H9 (cell line): Measurements from ENCODE around the gene LRP1. TPM values are rescaled to one million over a fixed set of nuclear protein-coding genes. Genes with fewer than 3 reads are reported as not detected.
A peak's percentile ranks its signal among the peaks of the same experiment; 100 is the strongest.

Experiments used
- DNase-seq: peaks from one replicate; pipeline ENCODE4 v3.0.0-alpha.2; 2017
- H2AFZ ChIP-seq: one replicate; pipeline ENCODE4 v1.6.1; 2013; ENCODE audit warnings: mild to moderate bottlenecking, low read length, control low read depth, moderate library complexity
- H2AK5ac ChIP-seq: 2 replicates; pipeline ENCODE4 v1.6.1; 2013; ENCODE audit warnings: low read length, control low read depth, mixed read lengths; ENCODE audit not compliant: insufficient read length
- H2BK120ac ChIP-seq: one replicate; pipeline ENCODE4 v1.6.1; 2013; ENCODE audit warnings: low read depth, mild to moderate bottlenecking, low read length, control low read depth, inconsistent platforms; ENCODE audit not compliant: poor library complexity, severe bottlenecking
- H2BK12ac ChIP-seq: 2 replicates; pipeline ENCODE4 v1.6.1; 2013; ENCODE audit warnings: low read length, control low read depth, mixed read lengths, low read depth; ENCODE audit not compliant: insufficient read length
- H2BK15ac ChIP-seq: 2 replicates; pipeline ENCODE4 v1.6.1; 2013; ENCODE audit warnings: low read depth, low read length, control low read depth
- H2BK20ac ChIP-seq: one replicate; pipeline ENCODE4 v1.6.1; 2013; ENCODE audit warnings: low read depth, mild to moderate bottlenecking, low read length, control low read depth, inconsistent platforms; ENCODE audit not compliant: poor library complexity, severe bottlenecking
- H2BK5ac ChIP-seq: 2 replicates; pipeline ENCODE4 v1.6.1; 2013; ENCODE audit warnings: low read length, control low read depth, mixed read lengths; ENCODE audit not compliant: insufficient read length
- H3K14ac ChIP-seq: 2 replicates; pipeline ENCODE4 v1.6.1; 2013; ENCODE audit warnings: low read length, control low read depth; ENCODE audit not compliant: insufficient read depth
- H3K18ac ChIP-seq: 2 replicates; pipeline ENCODE4 v1.6.1; 2013; ENCODE audit warnings: low read depth, mild to moderate bottlenecking, mixed read lengths, low read length, control low read depth; ENCODE audit not compliant: insufficient read length
- H3K23ac ChIP-seq: 2 replicates; pipeline ENCODE4 v1.6.1; 2013; ENCODE audit warnings: low read length, control low read depth, mixed read lengths, low read depth; ENCODE audit not compliant: insufficient read length
- H3K23me2 ChIP-seq: 2 replicates; pipeline ENCODE4 v1.6.1; 2013; ENCODE audit warnings: low read depth, mild to moderate bottlenecking, mixed read lengths, low read length, control low read depth; ENCODE audit not compliant: insufficient read length, poor library complexity, severe bottlenecking
- H3K27ac ChIP-seq: 2 replicates; pipeline ENCODE4 v1.5.1; 2013; ENCODE audit warnings: low read length, control low read depth, mixed read lengths, low read depth; ENCODE audit not compliant: insufficient read length
- H3K27me3 ChIP-seq: 2 replicates; pipeline ENCODE4 v1.6.1; 2013; ENCODE audit warnings: low read length, control low read depth, inconsistent platforms; ENCODE audit not compliant: insufficient read depth
- H3K4ac ChIP-seq: 2 replicates; pipeline ENCODE4 v1.6.1; 2013; ENCODE audit warnings: low read depth, mild to moderate bottlenecking, control low read depth, inconsistent platforms, low read length, moderate library complexity
- H3K4me1 ChIP-seq: 2 replicates; pipeline ENCODE4 v1.6.1; 2013; ENCODE audit warnings: low read length, control low read depth, inconsistent platforms; ENCODE audit not compliant: insufficient read depth
- H3K4me2 ChIP-seq: 2 replicates; pipeline ENCODE4 v1.6.1; 2013; ENCODE audit warnings: low read length, control low read depth, mixed read lengths; ENCODE audit not compliant: insufficient read length, insufficient read depth
- H3K56ac ChIP-seq: 2 replicates; pipeline ENCODE4 v1.6.1; 2013; ENCODE audit warnings: low read depth, mild to moderate bottlenecking, mixed read lengths, low read length, control low read depth; ENCODE audit not compliant: insufficient read length
- H3K79me1 ChIP-seq: 2 replicates; pipeline ENCODE4 v1.6.1; 2013; ENCODE audit warnings: low read depth, mild to moderate bottlenecking, moderate library complexity, low read length, control low read depth, inconsistent platforms; ENCODE audit not compliant: insufficient read depth, poor library complexity, severe bottlenecking
- H3K79me2 ChIP-seq: 2 replicates; pipeline ENCODE4 v1.6.1; 2013; ENCODE audit warnings: low read length, control low read depth, inconsistent platforms; ENCODE audit not compliant: insufficient read depth
- H3K9ac ChIP-seq: 2 replicates; pipeline ENCODE4 v1.6.1; 2013; ENCODE audit warnings: low read length, control low read depth, mixed read lengths; ENCODE audit not compliant: insufficient read length; ENCODE audit errors: extremely low read depth
- H3K9me3 ChIP-seq: one replicate; pipeline ENCODE4 v1.6.1; 2013; ENCODE audit warnings: low read depth, low read length, inconsistent platforms; ENCODE audit not compliant: control insufficient read depth
- H3T11ph ChIP-seq: one replicate; pipeline ENCODE4 v1.6.1; 2013; ENCODE audit warnings: mild to moderate bottlenecking, low read length, control low read depth, inconsistent platforms
- H4K20me1 ChIP-seq: one replicate; pipeline ENCODE4 v1.6.1; 2013; ENCODE audit not compliant: control insufficient read depth, insufficient read length, insufficient read depth
- H4K5ac ChIP-seq: 2 replicates; pipeline ENCODE4 v1.6.1; 2013; ENCODE audit warnings: low read depth, mild to moderate bottlenecking, mixed read lengths, low read length, control low read depth; ENCODE audit not compliant: insufficient read length
- H4K8ac ChIP-seq: replicated peaks from 2 replicates; pipeline ENCODE4 v1.6.1; 2013; ENCODE audit warnings: low read length, control low read depth, mixed read lengths, low read depth; ENCODE audit not compliant: insufficient read length
- H4K91ac ChIP-seq: 2 replicates; pipeline ENCODE4 v1.6.1; 2013; ENCODE audit warnings: low read depth, mild to moderate bottlenecking, moderate library complexity, mixed read lengths, low read length, control low read depth; ENCODE audit not compliant: insufficient read length
- H3K27ac Mint-ChIP-seq, 3 experiments: 2 replicates in 2 of 3; 3 replicates in 1 of 3; pipeline ENCODE4 v1.8.0; 2020 to 2021; ENCODE audit warnings: mixed read lengths in 3 of 3, mild to moderate bottlenecking in 1 of 3, moderate library complexity in 1 of 3
- H3K27me3 Mint-ChIP-seq: 2 replicates; pipeline ENCODE4 v1.8.0; 2021; ENCODE audit warnings: low read depth, mild to moderate bottlenecking, moderate library complexity, mixed read lengths
- H3K36me3 Mint-ChIP-seq, 3 experiments: 2 replicates in 2 of 3; 3 replicates in 1 of 3; pipeline ENCODE4 v1.8.0; 2020 to 2021; ENCODE audit warnings: low read depth in 3 of 3, mixed read lengths in 3 of 3; ENCODE audit not compliant: insufficient read depth in 1 of 3
- H3K4me1 Mint-ChIP-seq, 2 experiments: 2 replicates each; pipeline ENCODE4 v1.8.0; 2020; ENCODE audit warnings: mixed read lengths in 2 of 2
- H3K4me3 Mint-ChIP-seq, 2 experiments: 2 replicates in 1 of 2; 3 replicates in 1 of 2; pipeline ENCODE4 v1.8.0; 2020 to 2021; ENCODE audit warnings: mild to moderate bottlenecking in 2 of 2, mixed read lengths in 2 of 2, moderate library complexity in 1 of 2
- H3K9me3 Mint-ChIP-seq, 2 experiments: 2 replicates in 1 of 2; 3 replicates in 1 of 2; pipeline ENCODE4 v1.8.0; 2020; ENCODE audit warnings: mild to moderate bottlenecking in 2 of 2, mixed read lengths in 2 of 2, moderate library complexity in 1 of 2
- CTCF ChIP-seq: fragments of 200-600 bp; sonication (generic); conservative IDR thresholded peaks from 3 replicates; pipeline ENCODE4 v1.8.0; 2021; ENCODE audit warnings: antibody characterized with exemption, mild to moderate bottlenecking
- WGBS: extraction: QIAGEN DNeasy Blood & Tissue Kit; methylation state at CpG from one replicate; pipeline ENCODE4 v1.1.7; 2013; ENCODE audit warnings: missing lambda C conversion rate, low lambda C conversion rate, mixed read lengths; ENCODE audit not compliant: insufficient read length; ENCODE audit errors: extremely low coverage; 5-methylcytosine and 5-hydroxymethylcytosine counted together
- total RNA-seq: library from RNA; stranded (reverse); gene quantifications from 2 replicates; pipeline ENCODE4 v1.2.1, GENCODE V29; 2021

Gene LRP1
- total RNA-seq, 1 experiment from 2014 or later, result 115 TPM

- Histone ChIP-seq H3K18ac (no peak overlapping the region), H2AFZ (no peak overlapping the region), H3K56ac (no peak overlapping the region), H3K9ac (no peak overlapping the region), H4K8ac (no peak overlapping the region), H3K79me2 (no peaks in the 10 kb centered on the region), H3K14ac (no peak overlapping the region), H3K23me2 (no peaks in the 10 kb centered on the region), H4K20me1 (no peaks in the 10 kb centered on the region), H2BK12ac (no peak overlapping the region), H3K4me1 (no peaks in the 10 kb centered on the region; the same call in 1 of the 2 replicates), H4K91ac (no peak overlapping the region), H3K9me3 (no peaks in the 10 kb centered on the region), H3K23ac (no peak overlapping the region), H2AK5ac (no peak overlapping the region), H3K4ac (no peak overlapping the region), H2BK120ac (no peak overlapping the region), H3K4me2 (no peak overlapping the region), H3K79me1 (no peaks in the 10 kb centered on the region), H3K27ac (no peak overlapping the region), H4K5ac (no peak overlapping the region), H3T11ph (no peak overlapping the region), H3K27me3 (no peaks in the 10 kb centered on the region), H2BK15ac (no peak overlapping the region), H2BK20ac (no peak overlapping the region), H2BK5ac (no peak overlapping the region)
- no peak for DNase-seq
- WGBS, result no CpG with 5 or more reads among the region's 2 CpGs
- TF ChIP-seq CTCF, result no peak
- peak overlapping the region in 2 of 3 experiments; percentile 66 to 73; a peak in 3 of 7 replicates for H3K27ac Mint-ChIP-seq
- peaks cover 12 to 23% of the 10 kb centered on the region in 2 experiments for H3K4me1 Mint-ChIP-seq
- peaks cover 0 to 44% (median 25%) of the 10 kb centered on the region in 3 experiments; a peak in 6 of 7 replicates for H3K36me3 Mint-ChIP-seq
- H3K9me3 Mint-ChIP-seq, result no peaks in the 10 kb centered on the region
- H3K27me3 Mint-ChIP-seq, result no peaks in the 10 kb centered on the region
- H3K4me3 Mint-ChIP-seq, result no peak overlapping the region
These were observed 133.2 kb downstream of the LRP1 start for GRCh38 chr12:57261428-57261865.
